ENCODE results near the gene GPATCH4. TPM values are rescaled to one million over a fixed set of nuclear protein-coding genes. Genes with fewer than 3 reads are reported as not detected.
"Not testable (repeated sequence)": the region's sequence is repeated elsewhere in the genome, so short reads cannot be mapped to it uniquely, and the experiment has no call there.

The GPATCH4 gene
- polyA plus RNA-seq, 1 donor, result 36.9 TPM

DNA sequence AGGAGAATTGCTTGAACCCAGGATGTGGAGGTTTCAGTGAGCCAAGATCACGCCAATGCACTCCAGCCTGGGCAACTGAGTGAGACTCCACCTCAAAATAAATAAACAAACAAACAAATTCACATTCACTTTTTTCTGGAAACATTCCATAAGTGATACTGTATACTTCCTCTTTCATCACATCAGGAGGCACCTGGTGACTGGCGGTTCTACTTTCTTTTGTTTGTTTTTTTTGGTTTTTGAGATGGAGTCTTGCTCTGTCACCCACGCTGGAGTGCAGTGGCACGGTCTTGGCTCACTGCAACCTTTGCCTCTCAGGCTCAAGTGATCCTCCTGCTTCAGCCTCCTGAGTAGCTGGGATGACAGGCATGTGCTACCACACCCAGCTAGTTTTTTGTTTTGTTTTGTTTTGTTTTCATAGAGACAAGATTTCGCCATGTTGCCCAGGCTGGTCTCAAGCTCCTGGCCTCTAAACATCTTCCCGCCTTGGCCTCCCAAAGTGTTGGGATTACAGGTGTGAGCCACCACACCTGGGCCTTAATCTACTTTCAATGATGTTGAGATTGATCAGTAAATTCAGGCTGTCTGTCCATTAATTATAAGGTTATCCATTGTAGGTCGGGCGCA is 28.7 kb upstream of the GPATCH4 start:
- no peak for DNase-seq

DNA sequence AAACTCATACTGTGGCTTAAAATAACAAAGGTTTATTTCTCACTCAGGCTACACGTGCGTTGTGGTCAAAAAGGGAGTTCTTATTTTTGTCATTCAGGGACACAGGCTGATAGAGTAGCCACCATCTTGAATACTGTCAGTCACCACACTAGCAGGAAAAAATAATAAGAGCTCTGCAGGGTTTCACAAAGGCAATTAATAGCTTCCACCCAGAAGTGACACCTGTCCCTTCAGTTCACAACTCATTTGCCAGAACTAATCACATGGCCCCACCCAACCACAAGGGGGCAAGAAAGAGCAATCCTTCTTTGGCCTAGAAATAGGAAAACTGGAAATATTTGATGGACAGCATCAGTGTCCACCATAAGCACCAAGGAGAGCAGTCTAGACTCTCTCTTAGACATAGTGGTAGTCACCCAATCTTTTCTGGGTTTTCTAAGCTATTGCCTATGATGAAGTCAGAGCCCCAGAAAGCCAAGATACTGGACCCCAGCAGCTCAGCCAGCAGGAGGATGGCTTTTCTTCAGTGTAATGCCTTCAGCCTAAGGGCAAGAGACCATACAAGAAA is 26.1 kb upstream of the GPATCH4 start:
- no peak for DNase-seq

GRCh38 chr1:156626079-156626438 is 24.8 kb upstream of the GPATCH4 start:
- no peak for DNase-seq

- no peak for DNase-seq
Observed at GRCh38 chr1:156625436-156626078, 24.3 kb upstream of the GPATCH4 start.

DNA sequence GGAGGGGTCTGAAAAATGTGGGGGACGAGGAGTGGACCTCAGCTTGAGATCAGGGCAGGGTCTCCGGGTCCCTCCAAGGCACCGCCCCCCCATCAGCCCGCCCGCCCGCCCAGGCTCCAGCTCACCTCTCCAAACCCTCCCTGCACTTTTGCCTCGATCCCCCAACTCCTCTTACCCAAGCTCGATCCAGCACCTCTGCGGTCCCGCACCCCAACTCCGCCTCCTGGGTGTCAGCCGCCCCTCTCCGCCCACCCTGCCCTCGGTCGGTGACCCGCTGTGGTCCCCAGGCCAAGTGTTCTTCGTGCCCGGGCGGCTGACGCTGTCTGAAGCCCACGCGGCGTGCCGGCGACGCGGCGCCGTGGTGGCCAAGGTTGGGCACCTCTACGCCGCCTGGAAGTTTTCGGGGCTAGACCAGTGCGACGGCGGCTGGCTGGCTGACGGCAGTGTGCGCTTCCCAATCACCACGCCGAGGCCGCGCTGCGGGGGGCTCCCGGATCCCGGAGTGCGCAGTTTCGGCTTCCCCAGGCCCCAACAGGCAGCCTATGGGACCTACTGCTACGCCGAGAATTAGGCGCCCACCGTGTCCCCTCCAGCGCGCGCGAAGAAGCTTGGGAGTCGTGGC is 23.6 kb upstream of the GPATCH4 start:
- no peak for DNase-seq

DNA sequence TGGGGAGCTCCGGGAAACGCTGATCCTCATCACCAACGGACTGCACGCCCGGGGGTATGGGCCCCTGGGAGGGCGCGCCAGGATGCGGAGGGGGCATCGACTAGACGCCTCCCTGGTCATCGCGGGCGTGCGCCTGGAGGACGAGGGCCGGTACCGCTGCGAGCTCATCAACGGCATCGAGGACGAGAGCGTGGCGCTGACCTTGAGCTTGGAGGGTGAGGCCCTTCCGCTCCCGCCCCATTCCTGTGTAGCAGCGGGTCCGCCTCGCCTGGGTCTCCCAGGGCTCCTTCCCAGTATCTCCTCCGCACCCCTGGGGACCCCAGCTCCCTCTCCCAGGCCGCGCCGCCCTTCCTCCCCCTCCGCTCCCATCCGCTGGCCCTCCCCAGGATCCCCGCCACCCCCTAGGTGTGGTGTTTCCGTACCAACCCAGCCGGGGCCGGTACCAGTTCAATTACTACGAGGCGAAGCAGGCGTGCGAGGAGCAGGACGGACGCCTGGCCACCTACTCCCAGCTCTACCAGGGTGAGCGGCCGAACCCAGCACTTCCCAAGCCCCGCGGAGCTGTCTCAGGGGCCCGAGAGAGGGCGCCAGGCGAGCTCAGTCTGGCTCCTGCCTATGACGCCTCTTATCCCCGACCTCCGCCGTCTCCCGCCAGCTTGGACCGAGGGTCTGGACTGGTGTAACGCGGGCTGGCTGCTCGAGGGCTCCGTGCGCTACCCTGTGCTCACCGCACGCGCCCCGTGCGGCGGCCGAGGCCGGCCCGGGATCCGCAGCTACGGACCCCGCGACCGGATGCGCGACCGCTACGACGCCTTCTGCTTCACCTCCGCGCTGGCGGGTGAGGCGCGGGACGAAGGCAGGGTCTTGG is 22.9 kb upstream of the GPATCH4 start:
- no peak for DNase-seq

- DNase-seq, result no peak
Observed at GRCh38 chr1:156622581-156623297, 21.5 kb upstream of the GPATCH4 start.

- DNase-seq, result no peak
Observed at GRCh38 chr1:156619582-156619955, 18.3 kb upstream of the GPATCH4 start.

DNA sequence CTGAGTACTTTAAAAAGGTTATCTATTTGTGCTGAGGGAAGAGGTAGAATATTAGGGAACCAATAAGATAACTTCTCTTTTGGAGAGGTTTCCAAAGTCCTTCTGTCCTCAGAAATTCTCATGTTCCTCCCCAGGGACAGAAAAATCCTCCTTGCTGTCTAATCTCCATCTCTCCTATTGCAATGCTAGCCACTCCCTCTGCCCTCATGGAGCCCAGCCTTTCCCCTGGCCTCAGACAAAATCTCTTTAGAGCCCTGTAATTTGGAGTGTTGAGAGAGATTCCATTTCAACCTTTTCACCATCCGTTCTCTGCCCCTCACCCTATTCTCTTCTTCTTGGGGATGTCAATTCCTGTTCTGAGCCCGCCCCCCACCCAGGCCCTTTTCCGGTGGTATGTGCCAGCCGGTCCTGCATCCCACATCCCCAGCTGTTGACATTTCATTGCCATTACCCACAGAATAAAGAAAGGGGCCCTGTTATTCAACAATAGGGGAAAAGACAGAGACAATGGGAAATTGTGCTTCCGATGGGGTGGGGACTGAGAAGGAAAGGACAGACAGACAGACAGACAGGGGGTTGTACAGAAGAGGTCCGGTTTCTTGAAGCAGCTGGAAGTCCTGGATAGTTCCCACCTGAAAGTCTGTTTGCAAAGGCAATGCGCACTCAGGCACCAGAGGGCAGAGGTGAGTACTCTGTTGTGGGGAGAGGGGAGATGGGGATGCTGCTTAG is 17.7 kb upstream of the GPATCH4 start, which contains the start of gene HAPLN2:
TSS of gene HAPLN2 (plus strand) at position 563 of the 729 bp plus-strand sequence. CDS start 4,076 bp downstream, outside the sequence.
- DNase-seq, result no peak

DNA sequence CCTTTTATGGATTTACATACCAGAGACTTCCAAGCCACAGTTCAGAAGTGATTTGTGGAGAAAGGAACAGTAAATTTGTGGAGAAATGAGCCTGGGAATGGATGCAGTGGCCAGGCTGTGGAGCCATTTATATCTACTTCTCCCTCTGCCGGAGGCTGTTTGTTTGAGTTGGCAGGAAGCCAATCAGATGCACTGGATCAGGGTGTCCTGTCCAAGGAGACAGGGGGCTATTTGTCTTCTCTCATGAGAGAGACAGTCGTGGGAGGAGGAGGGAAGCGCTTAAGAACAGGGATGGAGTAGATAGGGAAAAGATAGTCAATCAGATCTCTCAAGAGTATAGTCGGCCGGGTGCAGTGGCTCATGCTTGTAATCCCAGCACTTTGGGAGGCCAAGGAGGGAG is 15.2 kb upstream of the GPATCH4 start:
- DNase-seq, result peak; percentile 87

DNA sequence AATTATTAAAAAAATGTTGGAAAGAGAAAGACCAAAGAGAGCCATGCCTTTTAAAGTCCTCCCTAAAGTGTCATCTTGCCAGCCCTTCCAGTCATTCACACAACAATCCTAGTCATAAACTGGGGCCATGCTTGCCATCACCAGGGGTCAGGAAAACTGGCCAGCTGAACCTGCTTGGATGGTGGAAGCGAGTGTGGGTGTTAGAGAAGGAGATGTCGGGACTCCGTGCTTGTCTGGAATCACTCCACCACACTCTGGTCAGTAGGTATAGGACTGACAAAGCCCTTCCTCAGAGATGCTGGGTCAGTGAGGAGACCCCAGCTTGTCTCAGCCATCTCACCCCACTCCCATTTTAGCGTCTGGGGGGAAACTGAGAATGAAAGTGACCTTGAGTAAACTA is 14.7 kb upstream of the GPATCH4 start:
- no peak for DNase-seq

- DNase-seq, result no peak
Observed at GRCh38 chr1:156612666-156613065, 11.4 kb upstream of the GPATCH4 start.

- not testable (repeated sequence) for DNase-seq
Observed at GRCh38 chr1:156610072-156610471, 8.8 kb upstream of the GPATCH4 start.

- no peak for DNase-seq
Observed at GRCh38 chr1:156608981-156609380, 7.7 kb upstream of the GPATCH4 start.

DNA sequence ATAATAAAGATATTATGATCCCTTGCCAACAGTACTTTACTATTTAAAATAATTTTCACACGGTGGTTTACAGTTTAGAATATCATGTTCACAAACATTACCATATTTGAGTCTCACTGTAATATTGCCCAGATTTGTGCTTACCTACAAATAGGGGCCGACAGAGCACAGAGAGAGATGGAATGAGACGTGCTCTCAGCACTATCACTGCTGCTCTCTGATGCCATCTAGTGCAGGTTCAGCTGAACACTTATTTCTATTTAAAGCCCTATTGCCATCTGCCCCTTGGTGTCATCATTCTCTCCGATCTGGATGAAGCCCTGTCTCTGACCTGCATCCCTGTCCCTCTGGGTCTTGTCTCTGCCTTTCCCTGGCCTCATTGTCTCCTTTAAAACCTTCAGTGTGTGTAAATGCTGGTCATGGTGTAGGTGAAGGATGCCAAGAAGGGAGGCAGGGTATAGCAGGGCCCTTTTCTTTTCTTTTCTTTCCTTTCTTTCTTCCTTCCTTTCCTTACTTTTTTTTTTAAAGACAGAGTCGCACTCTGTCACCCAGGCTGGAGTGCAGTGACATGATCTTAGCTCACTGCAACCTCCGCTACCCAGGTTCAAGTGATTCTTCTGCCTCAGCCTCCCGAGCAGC is 6.9 kb upstream of the GPATCH4 start:
- no peak for DNase-seq

DNA sequence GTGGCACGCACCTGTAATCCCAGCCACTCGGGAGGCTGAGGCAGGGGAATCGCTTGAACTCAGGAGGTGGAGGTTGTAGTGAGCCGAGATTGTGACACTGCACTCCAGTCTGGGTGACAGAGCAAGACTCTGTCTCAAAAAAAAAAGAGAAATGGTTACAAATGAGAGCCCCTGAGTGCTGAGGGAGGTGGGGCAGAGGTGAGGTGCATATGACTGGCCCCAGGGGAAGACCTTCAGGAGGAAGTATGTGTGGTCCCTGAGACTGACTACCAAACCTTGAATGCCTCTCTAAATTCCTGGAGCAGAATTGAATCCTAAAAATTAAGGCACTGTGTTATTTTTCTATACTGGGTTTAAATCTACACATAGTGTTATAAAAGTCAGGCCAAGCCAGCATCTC is 6.1 kb upstream of the GPATCH4 start:
- DNase-seq, result not testable (repeated sequence)

- DNase-seq, result no peak
Observed at GRCh38 chr1:156602557-156602993, 1.3 kb upstream of the GPATCH4 start.

- no peak for DNase-seq
Observed at GRCh38 chr1:156601892-156602291, 613 bp upstream of the GPATCH4 start.

DNA sequence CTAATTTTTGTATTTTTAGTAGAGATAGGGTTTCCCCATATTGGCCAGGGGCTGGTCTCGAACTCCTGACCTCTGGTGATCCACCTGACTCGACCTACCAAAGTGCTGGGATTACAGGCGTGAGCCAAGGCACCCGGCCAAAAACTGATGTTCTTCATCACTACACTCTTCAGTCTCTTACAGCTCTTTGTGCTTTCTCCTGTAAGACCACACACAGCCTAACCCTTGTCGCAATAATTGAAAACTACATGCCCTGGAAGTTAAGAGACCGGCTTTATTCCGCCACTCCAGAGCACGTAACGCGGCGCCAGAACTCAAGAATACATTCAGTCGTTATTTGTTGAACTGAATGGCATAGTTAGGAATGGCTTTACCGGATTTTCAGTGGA is 552 bp downstream of the GPATCH4 start:
- no peak for DNase-seq

DNA sequence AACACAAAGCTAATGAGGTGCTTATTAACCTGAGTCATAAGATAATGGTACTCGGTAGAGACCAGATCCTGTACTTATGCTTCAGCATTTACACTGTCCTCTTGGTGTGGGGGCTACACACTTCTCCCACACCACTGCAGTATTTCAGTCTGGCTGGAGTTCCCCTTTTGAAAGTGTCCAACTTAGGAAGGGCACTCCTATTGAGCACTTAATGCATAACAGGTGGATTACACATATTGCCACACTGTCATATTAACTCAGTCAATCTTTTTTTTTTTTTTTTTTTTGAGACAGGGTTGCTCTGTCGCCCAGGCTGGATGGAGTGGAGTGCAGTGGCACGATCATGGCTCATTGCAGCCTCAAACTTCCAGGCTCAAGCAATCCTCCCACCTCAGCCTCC is 1.5 kb downstream of the GPATCH4 start:
- DNase-seq, result no peak
